HG03060 (cell line): Measurements from ENCODE around the gene GTF2H2.
"Not testable (repeated sequence)": the region's sequence is repeated elsewhere in the genome, so short reads cannot be mapped to it uniquely, and the experiment has no call there.

Experiments
- ATAC-seq: cut with Tn5 transposase; IDR thresholded peaks from one replicate; pipeline ENCODE4 v1.9.1; 2021; ENCODE audit warnings: low read depth, moderate number of reproducible peaks; ENCODE audit not compliant: unreplicated experiment

The GTF2H2 gene

DNA sequence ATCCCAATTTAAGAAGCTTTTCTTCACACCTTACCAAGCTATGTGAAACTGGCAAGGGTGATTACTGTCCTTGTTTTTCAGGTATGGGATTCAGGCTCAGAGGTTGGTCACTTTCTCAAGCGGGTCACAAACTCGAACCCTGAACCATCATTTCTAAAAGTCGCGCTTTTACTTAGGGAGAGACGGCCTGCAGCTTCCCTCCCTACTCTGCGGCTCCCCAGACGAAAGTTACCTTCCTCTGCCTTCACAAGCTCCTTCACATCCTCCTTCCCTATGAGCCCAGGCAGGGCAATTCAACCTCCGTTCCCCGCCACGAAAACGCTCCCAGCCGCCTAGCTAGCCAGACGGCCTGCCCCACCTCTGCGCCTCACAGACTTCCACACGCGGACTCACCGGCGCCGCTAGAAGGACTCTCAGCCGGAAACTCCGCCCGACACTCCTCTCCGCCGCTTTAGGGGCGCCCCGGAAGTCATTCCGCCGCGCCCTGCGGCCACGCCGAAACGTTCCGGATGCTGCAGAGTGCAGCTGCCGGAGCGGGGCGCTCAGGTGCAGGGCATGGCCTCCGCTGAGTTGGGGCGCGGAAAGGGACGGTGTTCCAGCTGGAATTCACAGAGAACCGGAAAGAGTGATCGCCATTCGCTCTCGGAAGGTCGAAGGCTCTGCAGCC lies at the start of gene GTF2H2:
Gene GTF2H2, minus strand, starts transcription at position 415 of the 667 bp plus-strand sequence. CDS start 4,913 bp downstream, outside the sequence.
- peak; percentile 60 for ATAC-seq

- not testable (repeated sequence) for ATAC-seq
Measured at GRCh38 chr5:71109730-71110275, 42.3 kb upstream of the GTF2H2 start.

GRCh38 chr5:71099996-71100395 lies 32.5 kb upstream of the GTF2H2 start:
- ATAC-seq, result not testable (repeated sequence)

DNA sequence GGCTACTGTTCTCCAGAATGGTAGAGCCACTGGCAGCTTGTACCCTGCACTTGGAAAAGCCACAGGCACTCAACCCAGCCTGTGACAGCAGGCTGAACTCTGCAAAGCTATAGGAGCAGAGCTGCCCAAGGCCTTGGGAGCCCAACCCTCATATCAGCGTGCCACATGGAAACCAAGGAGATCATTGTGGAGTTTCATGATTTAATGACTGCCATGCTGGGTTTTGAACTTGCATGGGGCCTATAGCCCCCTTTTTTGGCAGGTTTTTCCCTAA lies 30.4 kb upstream of the GTF2H2 start:
- ATAC-seq, result not testable (repeated sequence)

- not testable (repeated sequence) for ATAC-seq
Measured at GRCh38 chr5:71097173-71097929, 29.9 kb upstream of the GTF2H2 start.

DNA sequence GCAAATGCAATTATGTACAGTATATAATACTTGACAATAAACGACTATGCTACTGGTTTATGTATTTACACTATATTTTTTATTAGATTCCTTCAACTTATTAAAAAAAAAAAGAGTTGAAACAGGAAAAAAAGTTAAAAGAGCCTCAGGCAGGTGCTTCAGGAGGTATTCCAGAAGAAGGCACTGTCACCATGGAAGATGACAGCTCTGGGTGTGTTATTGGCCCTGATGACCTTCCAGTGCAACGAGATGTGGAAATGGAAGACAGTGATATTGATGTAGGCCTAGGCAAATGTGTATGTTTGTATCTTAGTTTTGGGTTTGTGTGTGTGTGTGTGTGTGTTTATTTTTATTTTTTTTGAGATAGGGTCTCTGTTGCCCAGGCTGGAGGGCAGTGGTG lies 22.3 kb upstream of the GTF2H2 start:
- not testable (repeated sequence) for ATAC-seq

GRCh38 chr5:71088754-71089153 lies 21.3 kb upstream of the GTF2H2 start:
- ATAC-seq, result not testable (repeated sequence)

GRCh38 chr5:71086145-71086544 lies 18.7 kb upstream of the GTF2H2 start:
- not testable (repeated sequence) for ATAC-seq

GRCh38 chr5:71084280-71085063 lies 17.0 kb upstream of the GTF2H2 start:
- not testable (repeated sequence) for ATAC-seq

- not testable (repeated sequence) for ATAC-seq
Measured at GRCh38 chr5:71082898-71083297, 15.4 kb upstream of the GTF2H2 start.

GRCh38 chr5:71082340-71082739 lies 14.9 kb upstream of the GTF2H2 start:
- ATAC-seq, result not testable (repeated sequence)

DNA sequence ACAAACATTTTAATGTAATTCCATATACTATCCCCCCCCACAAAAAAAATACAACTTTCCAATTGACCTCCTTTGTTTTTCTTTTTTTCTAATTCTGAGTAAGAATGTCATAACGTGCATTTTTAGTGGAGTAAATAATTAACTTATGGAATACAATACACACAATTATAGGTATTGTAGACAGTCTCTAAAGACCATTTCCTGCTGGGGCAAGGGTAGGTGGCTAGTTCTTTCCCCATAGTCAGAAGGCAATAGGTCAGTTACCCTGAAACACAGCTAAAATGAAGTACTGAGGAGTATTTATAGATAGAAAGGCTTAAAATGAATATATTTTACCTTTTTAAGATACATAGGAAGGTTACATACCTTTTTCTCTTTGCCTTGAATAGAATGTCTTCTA lies 6.2 kb downstream of the GTF2H2 start:
- not testable (repeated sequence) for ATAC-seq

GRCh38 chr5:71059426-71059825 lies 8.1 kb downstream of the GTF2H2 start:
- ATAC-seq, result not testable (repeated sequence)

DNA sequence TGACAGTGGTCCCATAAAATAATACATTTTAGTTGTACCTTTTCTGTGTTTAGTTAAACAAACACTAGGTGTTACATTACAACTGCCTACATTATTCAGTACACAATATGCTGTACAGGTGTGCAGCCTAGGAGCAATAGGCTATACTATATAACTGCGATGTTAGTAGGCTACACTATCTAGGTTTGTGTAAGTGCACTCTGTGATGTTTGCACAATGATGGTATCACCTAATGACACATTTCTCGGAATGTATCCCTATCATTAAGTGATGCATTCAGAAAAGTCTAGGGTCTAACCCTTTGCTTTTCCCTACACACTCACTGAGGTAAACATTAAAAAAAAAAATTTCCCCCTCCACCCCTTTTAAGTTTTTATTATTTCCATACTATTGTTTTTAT lies 22.7 kb downstream of the GTF2H2 start:
- ATAC-seq, result not testable (repeated sequence)

GRCh38 chr5:71044128-71044527 lies 23.3 kb downstream of the GTF2H2 start:
- ATAC-seq, result not testable (repeated sequence)

DNA sequence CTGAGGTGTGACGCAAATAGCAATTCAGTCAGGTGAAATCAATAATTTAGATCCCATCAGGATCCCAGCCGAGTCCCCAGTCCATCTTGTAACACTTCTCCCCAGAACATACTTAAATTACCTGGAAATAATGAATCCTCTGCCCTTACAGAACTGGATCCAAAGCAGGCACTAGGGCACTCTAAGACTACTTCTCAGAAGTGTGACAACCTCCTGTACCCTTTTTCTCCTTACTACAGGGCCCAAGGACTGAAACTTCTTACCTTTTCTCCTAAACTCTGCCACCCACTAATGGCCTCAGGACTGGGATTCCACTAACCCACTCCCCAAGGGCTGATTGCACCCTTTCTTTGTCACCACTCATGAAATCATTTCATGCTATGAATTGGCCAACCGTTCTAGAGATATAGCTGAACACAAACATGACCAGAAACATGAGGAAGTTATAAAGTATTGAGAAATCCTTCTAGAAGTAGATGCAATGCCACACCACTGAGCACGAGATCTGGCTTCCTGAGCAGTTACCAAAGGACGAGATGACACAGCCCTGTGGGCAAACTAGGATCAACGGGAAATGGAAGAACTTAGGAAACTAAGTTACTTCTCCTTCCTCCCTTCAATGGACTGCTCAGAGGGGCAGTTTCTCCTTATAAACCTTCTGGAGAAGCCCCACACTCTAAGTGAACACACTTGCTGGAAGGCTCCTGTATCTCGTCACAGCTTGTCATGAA lies 36.3 kb downstream of the GTF2H2 start:
- ATAC-seq, result not testable (repeated sequence)

DNA sequence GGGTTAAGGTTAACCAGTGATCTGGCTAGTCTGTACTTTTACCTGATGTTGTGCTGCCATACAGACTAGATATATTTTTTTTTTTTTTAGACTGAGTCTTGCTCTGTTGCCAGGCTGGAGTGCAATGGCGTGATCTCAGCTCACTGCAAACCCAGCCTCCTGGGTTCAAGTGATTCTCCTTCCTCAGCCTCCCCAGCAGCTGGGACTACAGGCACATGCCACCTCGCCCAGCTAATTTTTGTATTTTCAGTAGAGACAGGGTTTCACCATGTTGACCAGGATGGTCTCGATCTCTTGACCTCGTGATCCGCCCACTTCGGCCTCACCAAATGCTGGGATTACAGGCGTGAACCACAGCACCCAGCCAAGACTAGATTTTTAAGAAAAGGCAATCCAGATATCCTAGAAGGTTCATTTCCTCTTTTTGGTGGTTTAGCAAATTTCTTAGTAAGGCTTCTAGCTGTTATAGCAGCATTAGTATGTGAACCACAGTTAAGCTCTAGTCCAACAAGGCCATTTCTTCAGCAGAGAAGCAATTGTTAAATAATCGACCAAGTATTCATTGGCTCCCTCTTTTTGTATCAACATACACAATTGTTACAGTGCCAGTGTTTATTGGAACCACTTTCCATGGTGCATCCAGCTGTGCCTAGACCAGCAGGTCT lies 42.1 kb downstream of the GTF2H2 start, which contains the start of gene NAIP:
Gene NAIP, minus strand, starts transcription at position 51 of the 665 bp plus-strand sequence. CDS start 12,424 bp downstream, outside the sequence.
- ATAC-seq, result not testable (repeated sequence)

GRCh38 chr5:71020643-71021042 lies 46.8 kb downstream of the GTF2H2 start:
- not testable (repeated sequence) for ATAC-seq

GRCh38 chr5:71018376-71019005 lies 49.0 kb downstream of the GTF2H2 start:
- not testable (repeated sequence) for ATAC-seq
